Measurements from ENCODE around the gene OR6B2.

DNA sequence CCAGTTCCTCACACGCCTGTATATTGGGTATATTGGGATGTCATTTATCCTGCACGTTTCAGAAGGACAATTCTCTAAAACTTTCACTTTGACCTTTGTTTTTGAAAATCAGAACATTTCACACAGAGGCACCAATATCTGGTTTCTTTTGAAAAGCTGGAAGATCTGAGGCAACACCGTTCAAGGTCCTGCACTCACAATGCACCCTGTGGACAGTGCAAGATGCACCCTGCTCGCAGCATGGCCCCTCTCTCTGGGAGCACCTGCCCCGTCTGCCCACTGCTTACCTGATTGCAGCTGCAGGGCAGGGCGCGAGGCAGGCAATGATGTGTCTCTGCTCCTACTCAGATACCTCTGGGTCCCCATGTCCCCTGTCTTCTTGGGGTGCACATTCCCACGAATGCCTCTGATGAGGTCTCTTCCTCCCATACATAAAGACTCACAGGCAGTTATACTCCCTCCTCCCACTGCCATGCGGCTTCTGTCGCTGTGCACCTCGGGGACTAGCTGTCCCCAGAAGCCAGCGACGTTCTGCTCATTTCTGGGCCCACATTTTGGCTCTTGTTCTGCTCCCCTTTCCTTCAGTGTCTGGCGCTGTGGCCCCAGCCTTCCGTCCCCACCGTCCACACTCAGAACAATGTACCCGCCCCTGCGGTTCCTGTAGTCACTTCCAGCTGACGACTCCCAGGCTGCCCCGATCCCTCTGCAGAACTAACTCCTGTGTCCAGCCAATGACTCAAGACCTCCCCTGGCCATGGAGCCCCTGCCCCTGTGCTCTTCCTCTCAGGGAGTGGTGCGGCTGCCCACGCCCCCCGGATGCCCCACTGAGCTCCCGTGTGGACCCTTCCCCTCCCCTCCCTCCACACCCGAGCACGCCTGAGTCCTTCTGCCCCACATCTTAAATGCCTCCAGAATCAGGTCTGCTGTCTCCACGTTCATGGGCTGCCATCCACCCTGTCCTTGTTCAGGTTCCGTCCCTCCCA is 23.2 kb upstream of the OR6B2 start, which contains the start of gene OR6B3:
- no peak for TF ChIP-seq POLR2AphosphoS5 (IDR thresholded peaks at IDR 0.05)
- TF ChIP-seq, protein P1, sequence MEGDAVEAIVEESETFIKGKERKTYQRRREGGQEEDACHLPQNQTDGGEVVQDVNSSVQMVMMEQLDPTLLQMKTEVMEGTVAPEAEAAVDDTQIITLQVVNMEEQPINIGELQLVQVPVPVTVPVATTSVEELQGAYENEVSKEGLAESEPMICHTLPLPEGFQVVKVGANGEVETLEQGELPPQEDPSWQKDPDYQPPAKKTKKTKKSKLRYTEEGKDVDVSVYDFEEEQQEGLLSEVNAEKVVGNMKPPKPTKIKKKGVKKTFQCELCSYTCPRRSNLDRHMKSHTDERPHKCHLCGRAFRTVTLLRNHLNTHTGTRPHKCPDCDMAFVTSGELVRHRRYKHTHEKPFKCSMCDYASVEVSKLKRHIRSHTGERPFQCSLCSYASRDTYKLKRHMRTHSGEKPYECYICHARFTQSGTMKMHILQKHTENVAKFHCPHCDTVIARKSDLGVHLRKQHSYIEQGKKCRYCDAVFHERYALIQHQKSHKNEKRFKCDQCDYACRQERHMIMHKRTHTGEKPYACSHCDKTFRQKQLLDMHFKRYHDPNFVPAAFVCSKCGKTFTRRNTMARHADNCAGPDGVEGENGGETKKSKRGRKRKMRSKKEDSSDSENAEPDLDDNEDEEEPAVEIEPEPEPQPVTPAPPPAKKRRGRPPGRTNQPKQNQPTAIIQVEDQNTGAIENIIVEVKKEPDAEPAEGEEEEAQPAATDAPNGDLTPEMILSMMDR (IDR thresholded peaks at IDR 0.05), result no peak
- no peak for TF ChIP-seq POLR2A (IDR thresholded peaks at IDR 0.05)
- no peak for TF ChIP-seq EP300 (IDR thresholded peaks at IDR 0.05)
